Inflammatory macrophage treated with lipopolysaccharide for 1 hour (primary cell): ENCODE data around the gene HEXD.
"Not testable (repeated sequence)": the region's sequence is repeated elsewhere in the genome, so short reads cannot be mapped to it uniquely, and the experiment has no call there.

Experiments used
- DNase-seq, 2 donors: peaks; one replicate each; pipeline ENCODE4 v3.0.0-alpha.2; 2020 to 2022

Gene HEXD

GRCh38 chr17:82418001-82418986 lies at the start of gene HEXD, which contains the start of gene OGFOD3:
TSS of gene HEXD (plus strand) at chr17:82418347. CDS start at chr17:82419800, 1,453 bp downstream.
TSS of gene OGFOD3 (minus strand) at chr17:82418586. CDS start at chr17:82418485, 101 bp downstream.
- peak; percentile 74 to 81 for DNase-seq

DNA sequence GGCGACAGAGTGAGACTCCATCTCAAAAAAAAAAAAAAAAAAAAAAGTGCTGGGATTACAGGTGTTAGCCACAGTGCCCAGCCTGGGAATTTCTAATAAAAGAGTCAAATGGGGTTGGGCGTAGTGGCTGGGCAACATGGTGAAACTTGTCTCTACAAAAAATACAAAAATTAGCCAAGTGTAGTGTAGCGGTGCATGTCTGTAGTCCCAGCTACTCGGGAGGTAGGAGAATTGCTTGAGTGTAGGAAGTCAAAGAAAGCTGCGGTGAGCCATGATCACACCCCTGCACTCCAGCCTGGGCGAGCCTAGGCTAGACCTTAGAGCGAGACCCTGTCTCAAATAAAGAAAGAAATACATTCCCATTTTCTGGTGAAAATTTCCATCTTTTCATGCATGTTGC lies 48.9 kb upstream of the HEXD start:
- DNase-seq: no peak

- DNase-seq: peak; percentile 16 to 35
Measured at GRCh38 chr17:82370471-82371332, 47.4 kb upstream of the HEXD start.

GRCh38 chr17:82371333-82372248 lies 46.6 kb upstream of the HEXD start, which contains the start of gene UTS2R:
TSS of gene UTS2R (plus strand) at chr17:82371765. CDS start at chr17:82374325, 2,560 bp downstream.
- no peak for DNase-seq

- peak; percentile 68 to 77 for DNase-seq
Measured at GRCh38 chr17:82372249-82373071, 45.7 kb upstream of the HEXD start.

- not testable (repeated sequence) for DNase-seq
Measured at GRCh38 chr17:82373072-82373452, 45.1 kb upstream of the HEXD start.

DNA sequence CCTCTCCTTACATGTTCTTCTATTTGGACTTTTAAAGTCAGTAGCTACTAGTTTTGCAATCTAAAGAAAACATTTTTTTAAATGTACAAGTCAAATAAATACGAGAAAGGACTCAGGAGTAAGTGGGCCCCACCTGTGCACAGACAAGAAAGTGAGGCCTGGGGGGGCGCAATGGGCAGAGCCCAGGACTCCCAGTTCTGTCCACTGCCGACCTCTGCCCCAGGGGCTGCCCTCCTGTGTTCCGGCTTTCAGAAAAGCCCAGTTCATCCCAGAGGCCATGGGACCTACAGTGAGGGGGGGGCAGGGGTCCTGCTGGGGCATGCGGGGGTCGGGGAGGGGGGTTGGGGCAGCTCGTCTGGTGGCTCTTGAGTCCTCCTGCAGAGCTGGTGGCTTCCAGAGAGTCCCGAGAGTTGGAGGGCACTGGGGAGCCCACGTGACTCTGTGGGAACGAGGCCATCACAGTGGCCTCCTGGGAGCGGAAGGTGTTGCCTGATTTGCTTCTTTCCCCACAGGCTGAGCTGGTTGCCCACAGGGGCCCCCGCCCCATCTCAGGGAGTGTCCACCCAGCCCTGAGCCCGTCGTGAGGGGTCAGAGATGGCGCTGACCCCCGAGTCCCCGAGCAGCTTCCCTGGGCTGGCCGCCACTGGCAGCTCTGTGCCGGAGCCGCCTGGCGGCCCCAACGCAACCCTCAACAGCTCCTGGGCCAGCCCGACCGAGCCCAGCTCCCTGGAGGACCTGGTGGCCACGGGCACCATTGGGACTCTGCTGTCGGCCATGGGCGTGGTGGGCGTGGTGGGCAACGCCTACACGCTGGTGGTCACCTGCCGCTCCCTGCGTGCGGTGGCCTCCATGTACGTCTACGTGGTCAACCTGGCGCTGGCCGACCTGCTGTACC lies 44.2 kb upstream of the HEXD start:
- no peak for DNase-seq

- DNase-seq: no peak
Measured at GRCh38 chr17:82374626-82375331, 43.4 kb upstream of the HEXD start.

DNA sequence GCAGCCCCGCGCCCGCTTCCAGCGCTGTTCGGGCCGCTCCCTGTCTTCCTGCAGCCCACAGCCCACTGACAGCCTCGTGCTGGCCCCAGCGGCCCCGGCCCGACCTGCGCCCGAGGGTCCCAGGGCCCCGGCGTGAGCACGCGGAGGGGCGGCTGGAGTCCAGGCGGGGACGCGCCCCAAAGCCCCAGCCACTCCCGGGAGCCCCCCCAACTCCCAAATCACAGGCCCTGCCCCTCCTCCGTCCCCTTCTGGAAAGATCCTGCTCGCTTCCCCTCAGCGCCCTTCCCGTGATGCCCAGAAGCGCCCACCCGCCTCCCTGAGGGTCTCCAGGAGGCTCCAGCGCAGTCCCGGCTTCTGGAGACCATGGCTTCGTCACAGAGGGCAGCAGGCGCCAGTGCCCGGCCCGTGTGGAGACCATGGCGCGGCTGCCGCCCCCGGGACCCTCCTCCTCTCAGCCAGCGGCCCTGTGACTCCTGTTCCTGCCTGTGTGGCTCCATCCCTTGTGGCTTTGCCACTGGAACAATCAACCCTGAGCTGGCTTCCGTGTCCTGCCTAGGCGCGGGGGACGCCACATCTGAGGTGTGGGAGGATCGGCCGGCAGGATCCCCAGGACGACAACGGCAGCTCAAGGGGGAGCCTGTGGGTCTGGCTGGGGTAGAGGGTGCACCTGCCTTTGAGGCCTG lies 42.6 kb upstream of the HEXD start:
- no peak for DNase-seq

DNA sequence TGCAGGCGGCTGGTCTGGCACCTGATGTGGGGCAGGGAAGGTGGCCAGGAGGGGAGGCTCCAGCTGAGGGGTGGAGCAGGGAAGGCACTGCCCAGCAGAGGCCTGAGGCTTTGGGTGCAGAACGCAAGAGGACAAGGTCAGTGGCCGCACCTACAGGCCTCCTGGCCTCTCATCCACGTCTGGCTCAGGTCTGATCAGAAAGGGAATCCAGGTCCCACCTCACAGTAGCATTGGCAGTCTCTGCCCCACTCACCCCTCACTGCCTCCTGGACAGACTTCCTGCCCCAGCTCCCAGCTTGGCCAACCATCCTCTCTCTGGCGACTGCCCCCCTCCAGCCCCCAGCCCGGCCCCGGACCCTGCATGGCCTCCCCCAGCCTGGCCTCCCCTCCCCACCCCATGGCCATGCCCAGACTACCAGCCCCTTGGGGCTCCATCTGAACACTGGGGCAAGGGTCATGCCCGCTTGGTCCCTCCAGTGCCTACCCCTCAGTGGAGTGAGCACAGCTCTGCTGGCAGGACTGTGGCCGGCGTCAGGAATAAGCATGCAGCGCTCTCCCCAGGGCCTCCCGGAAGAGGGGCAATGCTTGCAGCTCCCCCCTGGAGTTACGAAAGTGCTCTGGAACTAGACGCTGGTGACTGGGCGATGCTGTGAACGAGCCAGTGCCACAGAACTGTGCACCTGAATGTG lies 42.0 kb upstream of the HEXD start:
- no peak for DNase-seq

GRCh38 chr17:82377294-82377693 lies 40.9 kb upstream of the HEXD start:
- DNase-seq: not testable (repeated sequence)

DNA sequence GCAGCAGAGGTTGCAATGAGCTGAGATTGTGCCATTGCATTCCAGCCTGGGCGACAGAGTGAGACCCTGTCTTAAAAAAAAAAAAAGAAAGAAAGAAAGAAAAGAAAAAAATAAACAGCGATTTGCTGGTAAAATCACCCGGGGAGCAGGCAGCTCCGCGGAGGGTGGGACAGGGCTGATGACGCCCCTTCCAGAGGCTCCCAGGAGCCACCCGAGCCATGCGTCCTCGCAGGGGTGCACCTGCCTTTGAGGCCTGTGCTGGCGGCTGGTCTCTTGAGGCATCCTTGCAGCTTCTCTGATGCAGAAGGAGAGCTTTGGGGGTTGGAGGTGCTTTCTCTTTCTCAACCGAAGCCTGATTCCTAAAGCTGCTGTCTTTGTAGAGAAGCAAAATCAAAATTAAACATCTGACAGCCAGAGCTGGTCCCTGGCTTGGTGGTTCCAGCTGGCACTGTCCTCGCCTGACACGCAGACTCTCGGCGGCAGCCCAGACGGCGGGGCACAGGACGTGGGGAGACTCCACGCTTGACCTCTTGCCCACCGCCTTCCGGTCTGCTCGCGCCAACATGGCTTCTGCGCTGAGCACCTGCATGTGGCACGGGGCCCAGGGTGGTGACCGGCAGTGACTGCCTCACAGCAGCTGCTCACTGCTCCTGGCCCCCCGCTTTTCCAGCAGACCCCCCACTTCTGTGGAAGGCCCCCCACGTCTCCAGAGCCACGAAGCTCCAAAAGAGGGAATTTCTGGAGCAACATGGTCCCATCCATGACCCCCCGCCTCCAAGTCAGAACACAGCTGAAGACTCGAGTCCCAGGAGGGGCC lies 40.0 kb upstream of the HEXD start:
- no peak for DNase-seq

- no peak for DNase-seq
Measured at GRCh38 chr17:82378741-82379021, 39.5 kb upstream of the HEXD start.

DNA sequence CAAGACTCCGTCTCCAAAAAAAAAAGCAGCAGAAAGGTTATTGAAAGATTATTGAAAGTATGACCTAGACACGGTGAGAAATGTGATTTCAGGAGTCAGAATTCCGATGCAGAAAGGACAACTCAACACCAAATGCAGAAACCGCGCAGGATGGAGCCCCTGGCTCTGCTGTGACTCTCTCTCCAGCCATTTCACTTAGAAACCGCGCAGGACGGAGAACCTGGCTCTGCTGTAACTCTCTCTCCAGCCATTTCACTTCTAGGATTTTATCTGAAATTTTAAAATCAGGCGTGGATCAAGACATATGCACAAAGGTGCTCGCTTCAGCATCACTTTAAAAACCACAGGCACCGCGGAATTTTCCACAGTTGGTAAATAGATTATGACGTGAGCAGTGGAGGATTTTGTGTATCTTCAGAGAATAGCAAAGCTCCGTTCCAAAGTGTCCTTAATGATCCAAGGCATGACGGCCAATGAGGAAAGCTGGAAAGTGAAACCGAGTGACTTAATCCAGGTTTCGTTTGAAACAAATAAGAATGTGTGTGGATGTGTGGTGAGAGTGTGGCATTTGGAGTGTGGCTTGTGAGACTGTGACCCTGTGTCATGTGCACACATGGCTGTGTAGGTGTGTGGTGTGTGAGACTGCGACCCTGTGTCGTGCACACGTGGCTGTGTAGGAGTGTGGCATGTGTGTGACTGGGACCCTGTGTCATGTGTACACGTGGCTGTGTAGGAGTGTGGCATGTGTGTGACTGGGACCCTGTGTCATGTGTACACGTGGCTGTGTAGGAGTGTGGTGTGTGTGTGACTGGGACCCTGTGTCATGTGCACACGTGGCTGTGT lies 37.1 kb upstream of the HEXD start:
- no peak for DNase-seq

DNA sequence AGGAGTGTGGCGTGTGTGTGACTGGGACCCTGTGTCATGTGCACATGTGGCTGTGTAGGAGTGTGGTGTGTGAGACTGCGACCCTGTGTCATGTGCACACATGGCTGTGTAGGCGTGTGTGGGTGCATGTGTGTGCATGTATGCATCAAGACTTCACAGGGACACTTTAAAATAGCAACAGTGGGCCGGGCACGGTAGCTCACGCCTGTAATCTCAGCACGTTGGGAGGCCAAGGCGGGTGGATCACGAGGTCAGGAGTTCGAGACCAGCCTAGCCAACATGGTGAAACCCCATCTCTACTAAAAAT lies 36.5 kb upstream of the HEXD start:
- DNase-seq: not testable (repeated sequence)

- not testable (repeated sequence) for DNase-seq
Measured at GRCh38 chr17:82382220-82382932, 35.8 kb upstream of the HEXD start.
